Measurements from ENCODE around the gene CXXC4.

Gene CXXC4

DNA sequence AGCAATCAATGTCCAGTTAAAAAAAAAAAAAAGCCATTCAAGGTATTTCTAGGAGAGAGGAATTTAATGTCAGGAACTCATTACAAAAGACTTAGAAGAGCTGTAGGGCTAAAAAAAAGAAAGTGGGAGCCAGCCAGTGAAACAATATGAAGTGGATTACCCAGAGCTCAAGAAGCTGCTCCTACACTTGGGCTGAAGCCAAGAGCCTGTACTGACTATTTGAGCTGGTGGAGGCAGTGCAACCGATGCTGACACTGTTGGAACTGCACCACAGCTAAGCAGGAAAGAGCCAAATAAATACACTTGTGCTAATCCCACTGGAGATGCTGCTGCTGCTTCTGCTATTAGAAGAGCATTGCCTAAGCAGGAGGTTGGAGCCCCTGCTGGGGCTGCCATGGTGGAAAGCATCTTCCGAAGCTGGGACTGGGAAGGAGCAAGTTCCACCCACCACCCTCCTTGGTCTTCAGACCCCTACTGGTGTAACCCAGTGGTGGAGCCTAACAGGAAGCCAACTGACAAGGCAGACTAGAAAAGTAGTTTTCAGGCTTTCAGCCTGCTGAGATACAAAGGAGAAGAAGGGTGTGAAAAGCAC is 65.4 kb downstream of the CXXC4 start:
- no peak for DNase-seq (ENCODE audit: low read depth, low spot score)

DNA sequence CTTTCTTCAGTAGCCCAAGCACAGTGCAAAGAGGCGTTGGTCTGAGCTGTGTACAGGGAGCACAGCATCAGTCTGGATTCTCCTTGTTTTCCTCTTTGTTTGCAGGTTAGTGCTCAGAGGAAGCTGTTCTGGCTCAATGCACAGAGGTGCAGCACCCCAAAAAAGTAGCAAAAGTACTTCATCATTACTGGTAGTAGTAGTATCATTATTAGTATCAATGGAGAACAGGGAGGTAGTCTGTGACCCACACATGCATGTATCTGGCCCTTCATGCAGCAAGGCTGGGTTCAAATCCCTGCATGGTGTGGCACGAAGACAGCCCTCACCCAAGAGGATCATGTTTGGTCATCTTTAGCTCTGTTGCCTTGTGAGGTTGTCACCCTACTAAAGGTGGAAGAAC is 68.7 kb downstream of the CXXC4 start:
- no peak overlapping the region for H3K4me3 ChIP-seq (ENCODE audit: low read length)
- DNase-seq (ENCODE audit: low read depth, low spot score): no peak

More for the DNA sequence above, 65.4 kb downstream of the CXXC4 start:
- no peak overlapping the region for H3K4me3 ChIP-seq (ENCODE audit: low read length)

DNA sequence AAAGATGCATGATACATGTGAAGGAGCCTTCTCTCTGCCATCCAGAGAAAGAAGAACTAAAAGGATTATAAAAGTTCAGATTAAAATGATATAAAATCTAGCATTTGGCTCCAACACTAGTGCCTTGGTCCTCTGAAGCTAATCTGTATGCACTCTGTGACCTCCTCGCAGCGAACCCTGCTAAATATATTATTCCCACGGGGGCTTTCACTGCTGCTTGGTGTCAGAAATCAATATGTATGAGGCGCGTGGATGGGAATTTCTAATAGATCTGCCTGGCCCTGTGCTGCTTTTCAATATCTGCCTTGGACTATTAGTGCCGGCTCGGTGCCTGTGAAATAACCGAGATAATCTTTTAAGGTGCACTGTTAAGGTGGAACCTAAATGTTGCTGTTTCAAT is 69.7 kb downstream of the CXXC4 start:
- DNase-seq (ENCODE audit: low read depth, low spot score): no peak
- H3K4me3 ChIP-seq (ENCODE audit: low read length): no peak overlapping the region

DNA sequence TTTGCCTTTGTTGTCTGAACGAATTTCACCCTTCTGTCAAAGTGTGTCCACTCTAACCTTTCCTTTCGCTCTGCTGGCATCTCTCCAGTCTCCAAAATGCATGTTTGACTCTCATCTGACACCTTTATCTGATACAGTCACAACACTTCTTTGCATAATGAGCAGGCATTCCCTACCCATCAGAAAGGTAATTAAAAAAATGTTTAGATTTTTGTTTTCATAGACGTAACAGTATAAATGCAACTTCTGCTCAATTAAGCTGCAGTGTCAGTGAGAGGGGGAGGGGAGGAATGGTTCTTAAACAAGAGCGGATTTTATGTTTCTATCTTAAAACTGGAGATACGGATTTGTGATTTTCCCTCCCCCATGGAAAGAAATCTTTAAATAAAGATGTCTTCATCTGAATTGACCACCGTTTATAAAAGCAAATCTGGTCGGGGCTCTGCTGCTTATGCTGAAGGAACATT is 70.2 kb downstream of the CXXC4 start:
- no peak overlapping the region for H3K4me3 ChIP-seq (ENCODE audit: low read length)
- DNase-seq (ENCODE audit: low read depth, low spot score): no peak

DNA sequence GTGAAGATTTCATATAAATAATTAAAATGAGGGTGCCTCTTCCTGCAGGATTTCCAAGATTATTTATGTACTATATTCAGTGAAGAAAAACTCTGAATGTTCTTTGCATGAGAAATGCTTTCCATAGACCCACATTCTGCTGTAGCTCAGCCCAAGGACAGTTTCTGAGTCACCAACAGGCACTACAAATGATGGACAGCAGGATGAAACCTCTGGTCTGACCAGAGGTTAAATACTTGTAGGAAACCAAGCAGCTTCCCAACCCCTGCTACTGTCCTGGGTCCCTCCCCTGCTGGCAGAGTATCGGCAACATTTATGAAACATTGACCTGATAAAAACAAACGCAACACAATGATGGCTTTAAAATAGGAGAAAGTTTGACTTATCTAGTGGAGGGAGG is 73.1 kb downstream of the CXXC4 start:
- no peak for DNase-seq (ENCODE audit: low read depth, low spot score)
- H3K4me3 ChIP-seq (ENCODE audit: low read length): no peak overlapping the region

DNA sequence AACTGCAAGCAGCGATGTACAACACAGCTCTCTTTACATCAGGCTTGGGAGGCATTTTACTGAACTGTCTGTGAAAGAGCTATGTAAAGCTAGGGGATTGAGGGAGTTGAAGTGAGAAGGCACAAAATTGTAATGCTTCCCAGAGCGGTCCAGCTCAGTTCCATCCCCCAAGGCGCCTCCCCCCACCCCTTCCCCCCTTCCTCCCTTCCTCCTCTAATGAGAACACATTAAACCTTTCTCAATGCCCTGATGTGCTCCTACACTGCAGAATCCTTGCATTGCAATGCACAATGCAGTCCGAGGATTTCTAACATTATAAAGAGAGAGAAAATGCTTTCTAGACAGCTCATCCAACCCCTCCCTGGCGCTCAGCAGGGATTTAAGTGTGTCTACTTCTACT is 73.9 kb downstream of the CXXC4 start:
- DNase-seq (ENCODE audit: low read depth, low spot score): no peak
- H3K4me3 ChIP-seq (ENCODE audit: low read length): no peak overlapping the region

Measured in Jurkat, Clone E6-1 (cell line).